GM12878 (cell line): Measurements from ENCODE around the gene PPP2R1A. TPM values are rescaled to one million over a fixed set of nuclear protein-coding genes. Genes with fewer than 3 reads are reported as not detected.
A peak's percentile ranks its signal among the peaks of the same experiment; 100 is the strongest.

Experiments
- ATAC-seq: fragments of 200-7000 bp; cut with Tn5 transposase; 3 replicates; pipeline ENCODE4 v1.9.1; 2020; ENCODE audit warnings: mild to moderate bottlenecking, moderate library complexity
- BruUV-seq: library from RNA; stranded (reverse); fragments of 400-500 nt; replicated peaks from 2 replicates; lab custom pipeline; 2021; lab: Mats Ljungman, UMichigan
- CTCF ChIA-PET: fragments of 300-600 bp; sonication (Branson Sonifier 250); formaldehyde crosslinking; extraction: SDS; loops from one replicate; lab custom pipeline; 2021; ENCODE audit warnings: inconsistent platforms; lab: Yijun Ruan, JAX
- POLR2A ChIA-PET: fragments of 350-600 bp; formaldehyde crosslinking; extraction: SDS; loops from one replicate; lab custom pipeline; 2021; ENCODE audit warnings: inconsistent platforms; lab: Charles Lee
- RAD21 ChIA-PET: fragments of 300-600 bp; sonication (Branson Sonifier 250); formaldehyde crosslinking; loops from one replicate; lab custom pipeline; 2023; ENCODE audit warnings: antibody characterized with exemption; ENCODE audit not compliant: unreplicated experiment; lab: Charles Lee
- SMC1A ChIA-PET: fragments of 300-600 bp; sonication (Branson Sonifier 250); formaldehyde crosslinking; loops from one replicate; lab custom pipeline; 2023; ENCODE audit not compliant: unreplicated experiment, uncharacterized antibody; lab: Charles Lee
- DNase-seq: peaks from one replicate; pipeline ENCODE4 v3.0.0-alpha.2; 2011; ENCODE audit warnings: low read depth, low spot score
- FAIRE-seq: peaks from 3 replicates; lab custom pipeline; 2011; peaks lifted over from hg19 to GRCh38; lab: Jason Lieb, UNC
- H2AFZ ChIP-seq: 2 replicates; pipeline ENCODE4 v1.6.0; 2011; ENCODE audit warnings: low read depth, low read length, control low read depth; ENCODE audit not compliant: control insufficient read depth
- H3K27ac ChIP-seq: 2 replicates; pipeline ENCODE4 v1.5.1; 2011; ENCODE audit warnings: control low read depth; ENCODE audit not compliant: control insufficient read depth, insufficient read depth
- H3K27me3 ChIP-seq, 2 experiments: replicated peaks in 1 of 2; 2 replicates each; pipeline versions ENCODE4 v1.6.0 to v1.6.1; 2011; ENCODE audit warnings: low read length in 1 of 2; ENCODE audit not compliant: control insufficient read depth in 2 of 2, insufficient read depth in 2 of 2
- H3K36me3 ChIP-seq, 2 experiments: 2 replicates each; pipeline ENCODE4 v1.5.1; 2011; ENCODE audit warnings: low read length in 1 of 2; ENCODE audit not compliant: control insufficient read depth in 2 of 2, insufficient read depth in 2 of 2
- H3K4me1 ChIP-seq: 2 replicates; pipeline ENCODE4 v1.6.1; 2011; ENCODE audit warnings: mild to moderate bottlenecking, low read length, moderate library complexity, mixed read lengths; ENCODE audit not compliant: control insufficient read depth, insufficient read depth
- H3K4me2 ChIP-seq: 2 replicates; pipeline ENCODE4 v1.6.0; 2011; ENCODE audit warnings: control low read depth; ENCODE audit not compliant: control insufficient read depth, insufficient read depth
- H3K4me3 ChIP-seq: fragments of 200-600 bp; sonication (generic); 2 replicates; pipeline ENCODE4 v1.5.1; 2016
- H3K79me2 ChIP-seq: 2 replicates; pipeline ENCODE4 v1.6.0; 2011; ENCODE audit warnings: low read length; ENCODE audit not compliant: control insufficient read depth, insufficient read depth
- H3K9ac ChIP-seq: 2 replicates; pipeline ENCODE4 v1.8.0; 2011; ENCODE audit warnings: low read length, control low read depth, mixed read lengths; ENCODE audit not compliant: control insufficient read depth, insufficient read depth
- H3K9me3 ChIP-seq: replicated peaks from 3 replicates; pipeline ENCODE4 v1.5.1; 2011; ENCODE audit warnings: mild to moderate bottlenecking, low read length; ENCODE audit not compliant: control insufficient read depth, insufficient read depth
- H4K20me1 ChIP-seq: 2 replicates; pipeline ENCODE4 v1.6.0; 2011; ENCODE audit not compliant: control insufficient read depth, insufficient read depth
- ASH2L ChIP-seq: fragments of 300-600, 200-600 bp; sonication (generic); IDR thresholded peaks from 2 replicates; pipeline ENCODE4 v1.6.1; 2017; ENCODE audit warnings: low read depth, mild to moderate bottlenecking, borderline replicate concordance
- BMI1 ChIP-seq: fragments of 450-650 bp; IDR thresholded peaks from 2 replicates; pipeline ENCODE4 v1.6.1; 2016; ENCODE audit warnings: mild to moderate bottlenecking, moderate library complexity, borderline replicate concordance
- HDGF ChIP-seq: fragments of 450-650 bp; IDR thresholded peaks from 2 replicates; pipeline ENCODE4 v1.6.1; 2016; ENCODE audit warnings: antibody characterized with exemption
- KLF5 ChIP-seq: fragments of 450-650 bp; IDR thresholded peaks from 2 replicates; pipeline ENCODE4 v1.6.1; 2014; ENCODE audit warnings: mild to moderate bottlenecking; ENCODE audit not compliant: partially characterized antibody
- MEF2B ChIP-seq: fragments of 450-650 bp; IDR thresholded peaks from 2 replicates; pipeline ENCODE4 v1.6.1; 2018; ENCODE audit warnings: mild to moderate bottlenecking, moderate library complexity; ENCODE audit not compliant: partially characterized antibody, poor library complexity, severe bottlenecking
- MTA3 ChIP-seq: IDR thresholded peaks from 2 replicates; pipeline ENCODE4 v1.6.1; 2012; ENCODE audit warnings: low read length, inconsistent platforms, borderline replicate concordance
- RELA ChIP-seq: fragments of 450-650 bp; IDR thresholded peaks from 2 replicates; pipeline ENCODE4 v1.8.0; 2014; ENCODE audit warnings: borderline replicate concordance; ENCODE audit not compliant: partially characterized antibody
- SIN3A ChIP-seq: IDR thresholded peaks from 2 replicates; pipeline ENCODE4 v1.6.1; 2012; ENCODE audit warnings: low read depth, low read length, improper control_type of control experiment
- TCF7 ChIP-seq: IDR thresholded peaks from 2 replicates; pipeline ENCODE4 v1.6.1; 2014; ENCODE audit warnings: antibody characterized with exemption, borderline replicate concordance
- WGBS: methylation state at CpG from one replicate; pipeline ENCODE4 v1.1.6; 2016; ENCODE audit warnings: low lambda C conversion rate; ENCODE audit not compliant: insufficient replicate concordance, insufficient coverage; ENCODE audit errors: missing lambda C conversion rate; 5-methylcytosine and 5-hydroxymethylcytosine counted together
- in situ Hi-C: fragments of 300-500 bp; cut with MboI; formaldehyde crosslinking; loops from 9 replicates; pipeline ENCODE4 v1.14.3; 2018; ENCODE audit warnings: mixed read lengths
- intact Hi-C: fragments of 100-400 bp; cut with micrococcal nuclease; formaldehyde crosslinking; loops from one replicate; pipeline ENCODE4 v1.14.2; 2022; ENCODE audit not compliant: unreplicated experiment
- polyA plus RNA-seq, 11 experiments: library from polyadenylated mRNA; depleted of rRNA in 4 of 11; unstranded in 6 of 11; stranded (reverse) in 5 of 11; fragments of >200 nt; fragmentation: Nextera tagmentation in 4 of 11; fragmentation: Illumina TruSeq in 1 of 11; extraction: Ambion mirVana in 4 of 11; extraction: Trizol in 1 of 11; gene quantifications; 1 replicate in 1 of 11; 2 replicates in 10 of 11; pipeline versions ENCODE4 v1.2.1 to v1.2.3, GENCODE V29; 2011 to 2016; ENCODE audit warnings: inconsistent platforms in 2 of 11, missing spikeins in 2 of 11, low read depth in 1 of 11
- total RNA-seq, 4 experiments: library from RNA; depleted of rRNA in 3 of 4; stranded (reverse); fragments of >200 nt in 3 of 4; fragmentation: Illumina TruSeq in 1 of 4; extraction: Trizol in 1 of 4; gene quantifications; 2 replicates each; pipeline versions ENCODE4 v1.2.1 to v1.2.3, GENCODE V29; 2013 to 2021
- TF ChIP-seq, protein P1 (sequence below), 3 experiments: IDR thresholded peaks in 2 of 3; conservative IDR thresholded peaks in 1 of 3; 2 replicates each; pipeline ENCODE4 v1.5.1; 2011; ENCODE audit warnings: low read depth in 3 of 3, low read length in 3 of 3, mild to moderate bottlenecking in 3 of 3, control low read depth in 2 of 3, moderate library complexity in 2 of 3, inconsistent platforms in 1 of 3, mixed read lengths in 1 of 3; ENCODE audit not compliant: control insufficient read depth in 2 of 3, insufficient read depth in 1 of 3; ENCODE audit errors: extremely low read depth in 1 of 3

Gene PPP2R1A
- total and polyA plus RNA-seq, 10 of the 15 experiments (the other 5 are each of a cell fraction or from before 2014, with no cell fraction given) = 16.0 to 359 (median 140) TPM

DNA sequence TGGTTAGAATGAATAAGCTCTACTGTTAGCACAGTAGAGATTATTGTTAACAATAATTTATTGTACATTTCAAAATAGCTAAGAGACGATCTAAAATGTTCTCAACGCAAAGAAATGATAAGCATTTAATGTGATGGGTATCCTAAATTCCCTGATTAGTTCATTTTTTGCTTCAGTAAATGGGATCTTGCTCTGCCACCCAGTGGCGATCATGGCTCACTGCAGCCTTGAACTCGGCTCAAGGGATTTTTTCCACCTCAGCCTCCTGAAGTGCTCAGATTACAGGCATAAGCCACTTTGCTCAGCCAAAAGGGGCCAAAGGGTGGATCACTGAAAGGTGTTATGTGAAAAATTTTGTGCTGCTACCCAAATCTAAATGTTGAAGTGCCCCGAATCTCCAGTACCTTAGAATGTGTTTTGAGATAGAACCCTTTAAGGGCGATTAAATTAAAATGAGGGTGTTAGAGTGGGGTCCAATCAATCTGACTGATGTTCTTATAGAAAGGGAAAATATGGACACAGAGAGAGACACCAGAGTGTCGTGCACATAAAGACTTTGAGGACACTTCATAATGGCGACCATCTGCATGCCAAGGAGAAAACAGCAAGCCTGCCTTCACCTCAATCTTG is 48.0 kb downstream of the PPP2R1A start (continued):
- TF ChIP-seq SIN3A (no peak), MEF2B (no peak), HDGF (no peak), KLF5 (no peak), MTA3 (no peak), RELA (no peak), TCF7 (no peak), BMI1 (no peak), ASH2L (no peak)
- TF ChIP-seq, protein P1, sequence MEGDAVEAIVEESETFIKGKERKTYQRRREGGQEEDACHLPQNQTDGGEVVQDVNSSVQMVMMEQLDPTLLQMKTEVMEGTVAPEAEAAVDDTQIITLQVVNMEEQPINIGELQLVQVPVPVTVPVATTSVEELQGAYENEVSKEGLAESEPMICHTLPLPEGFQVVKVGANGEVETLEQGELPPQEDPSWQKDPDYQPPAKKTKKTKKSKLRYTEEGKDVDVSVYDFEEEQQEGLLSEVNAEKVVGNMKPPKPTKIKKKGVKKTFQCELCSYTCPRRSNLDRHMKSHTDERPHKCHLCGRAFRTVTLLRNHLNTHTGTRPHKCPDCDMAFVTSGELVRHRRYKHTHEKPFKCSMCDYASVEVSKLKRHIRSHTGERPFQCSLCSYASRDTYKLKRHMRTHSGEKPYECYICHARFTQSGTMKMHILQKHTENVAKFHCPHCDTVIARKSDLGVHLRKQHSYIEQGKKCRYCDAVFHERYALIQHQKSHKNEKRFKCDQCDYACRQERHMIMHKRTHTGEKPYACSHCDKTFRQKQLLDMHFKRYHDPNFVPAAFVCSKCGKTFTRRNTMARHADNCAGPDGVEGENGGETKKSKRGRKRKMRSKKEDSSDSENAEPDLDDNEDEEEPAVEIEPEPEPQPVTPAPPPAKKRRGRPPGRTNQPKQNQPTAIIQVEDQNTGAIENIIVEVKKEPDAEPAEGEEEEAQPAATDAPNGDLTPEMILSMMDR (IDR thresholded peaks at IDR 0.05 in 2 of 3, conservative IDR thresholded peaks at IDR 0.05 in 1 of 3; ENCODE audit: control insufficient read depth in 2 of 3, extremely low read depth in 1 of 3, insufficient read depth in 1 of 3, low read depth in 3 of 3, low read length in 3 of 3) = peak; percentile 83 to 89 (median 88)

DNA sequence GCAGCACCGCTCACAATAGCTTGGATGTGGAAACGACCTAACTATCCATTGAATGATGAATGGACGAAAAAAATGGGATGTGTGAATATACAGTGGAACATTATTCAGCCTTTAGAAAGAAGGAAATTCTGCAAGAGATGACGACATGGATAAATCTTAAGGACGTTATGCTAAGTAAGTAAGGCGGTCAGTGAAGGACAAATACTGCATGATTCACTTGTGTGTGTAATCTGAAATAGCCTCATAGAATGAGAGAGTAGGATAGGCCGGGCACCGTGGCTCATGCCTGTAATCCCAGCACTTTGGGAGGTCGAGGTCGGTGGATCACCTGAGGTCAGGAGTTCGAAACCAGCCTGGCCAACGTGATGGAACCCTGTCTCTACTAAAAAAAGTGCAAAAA is 54.2 kb downstream of the PPP2R1A start:
- WGBS = 37% methylated on average over 12 of the region's 12 CpGs
- POLR2A ChIA-PET = no interaction called here
- no peak for TF ChIP-seq BMI1
- TF ChIP-seq, all 136 proteins: peak for 0
- Histone ChIP-seq H3K36me3 (no peaks in the 10 kb centered on the region), H2AFZ (no peak overlapping the region), H3K4me3 (no peak overlapping the region), H3K9me3 (no peaks in the 10 kb centered on the region), H3K4me2 (no peak overlapping the region), H4K20me1 (no peaks in the 10 kb centered on the region), H3K79me2 (no peaks in the 10 kb centered on the region), H3K9ac (no peak overlapping the region), H3K27ac (no peak overlapping the region), H3K27me3 (no peaks in the 10 kb centered on the region), H3K4me1 (no peaks in the 10 kb centered on the region)
- intact Hi-C loops = no loop called here
- ChIA-PET SMC1A (no interaction called here), RAD21 (interaction anchor here (0.6 kb wide), 1 partner anchor 768 kb away, joined by 3 read pairs; no protein-coding TSS in a partner anchor), CTCF (interaction anchor here (0.7 kb wide), 1 partner anchor 348 kb away, joined by 3 read pairs; no protein-coding TSS in a partner anchor)
- ATAC-seq = no peak
- no peak for DNase-seq
- FAIRE-seq = no peak
- BruUV-seq = no TSS peak
- in situ Hi-C loops = no loop called here
